Activated CD4-positive, alpha-beta memory T cell treated with anti-CD3 and anti-CD28 coated beads for 36 hours (primary cell): ENCODE results near the gene JMJD8. TPM values are rescaled to one million over a fixed set of nuclear protein-coding genes. Genes with fewer than 3 reads are reported as not detected.

Experiments used
- CTCF ChIA-PET: fragments of 350-600 bp; sonication (Branson Sonifier 250); formaldehyde crosslinking; loops from one replicate; lab custom pipeline; 2021; ENCODE audit warnings: antibody characterized with exemption, inconsistent platforms; lab: Charles Lee
- POLR2A ChIA-PET: fragments of 350-600 bp; sonication (Branson Sonifier 250); formaldehyde crosslinking; loops from one replicate; lab custom pipeline; 2021; ENCODE audit warnings: antibody characterized with exemption; lab: Charles Lee
- DNase-seq: peaks from one replicate; pipeline ENCODE4 v3.0.0-alpha.2; 2020
- H3K27ac Mint-ChIP-seq: one replicate; pipeline ENCODE4 v1.8.0; 2021; ENCODE audit warnings: mixed read lengths
- H3K27me3 Mint-ChIP-seq: one replicate; pipeline ENCODE4 v1.8.0; 2021; ENCODE audit warnings: mixed read lengths
- H3K36me3 Mint-ChIP-seq: one replicate; pipeline ENCODE4 v1.8.0; 2021; ENCODE audit warnings: mixed read lengths
- H3K4me1 Mint-ChIP-seq: one replicate; pipeline ENCODE4 v1.8.0; 2021; ENCODE audit warnings: low read depth, mixed read lengths
- H3K4me3 Mint-ChIP-seq: one replicate; pipeline ENCODE4 v1.8.0; 2021; ENCODE audit warnings: mild to moderate bottlenecking, mixed read lengths
- H3K9me3 Mint-ChIP-seq: one replicate; pipeline ENCODE4 v1.8.0; 2021; ENCODE audit warnings: mixed read lengths
- intact Hi-C: fragments of 100-400 bp; cut with micrococcal nuclease; formaldehyde crosslinking; loops from one replicate; pipeline ENCODE4 v1.15.1; 2023
- total RNA-seq, 2 experiments: library from RNA; stranded (reverse); gene quantifications; one replicate each; pipeline ENCODE4 v1.2.3, GENCODE V29; 2021

JMJD8 gene
- total RNA-seq, 2 experiments from 2014 or later, result 29.8 to 30.3 TPM

DNA sequence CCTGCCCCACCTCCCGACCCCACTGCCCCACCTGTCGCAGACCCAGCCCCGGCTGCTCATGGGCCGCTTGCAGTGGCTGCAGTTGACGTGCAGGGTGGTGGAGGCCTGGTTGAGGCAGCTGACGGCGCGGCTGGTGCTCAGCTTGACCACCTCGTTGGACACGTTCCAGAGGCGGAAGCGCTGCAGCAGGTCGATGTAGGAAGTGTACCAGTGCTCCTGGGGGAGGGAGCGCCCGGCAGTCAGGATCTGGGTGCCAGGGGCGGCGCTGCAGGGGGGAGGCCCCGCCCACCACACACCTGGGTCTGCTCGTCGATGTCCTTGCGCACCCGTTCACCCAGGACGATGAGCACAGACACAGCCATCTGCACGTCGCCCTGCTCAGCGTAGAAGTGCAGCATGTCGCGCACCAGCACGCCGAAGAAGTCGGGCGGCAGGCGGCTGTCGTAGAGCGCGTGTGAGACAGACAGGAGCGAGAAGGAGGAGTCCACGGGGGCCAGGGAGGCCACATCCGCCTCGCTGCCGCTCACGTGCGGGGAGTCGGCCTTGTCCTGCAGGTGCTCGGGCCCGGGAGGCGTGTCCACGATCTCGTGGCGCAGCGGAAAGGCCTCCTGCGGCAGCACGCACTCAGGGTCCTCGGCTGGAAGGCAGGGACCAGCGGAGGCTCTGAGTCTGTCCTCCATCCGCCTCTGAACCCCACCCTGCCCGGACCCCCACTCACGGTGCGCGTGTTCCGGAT, 995 bp upstream of the JMJD8 start:
- no peak for DNase-seq
- Mint-ChIP-seq H3K4me1 (peaks cover 38% of the 10 kb centered on the region), H3K27me3 (no peaks in the 10 kb centered on the region), H3K36me3 (peaks cover 21% of the 10 kb centered on the region), H3K27ac (no peak overlapping the region), H3K9me3 (no peaks in the 10 kb centered on the region), H3K4me3 (no peak overlapping the region)
- POLR2A ChIA-PET, result no interaction called here
- CTCF ChIA-PET, result no interaction called here
- intact Hi-C loops, result loop anchor here (2.0 to 5.0 kb wide), 2 partner anchors 48 to 98 kb away; partner anchors contain the start of gene METTL26

DNA sequence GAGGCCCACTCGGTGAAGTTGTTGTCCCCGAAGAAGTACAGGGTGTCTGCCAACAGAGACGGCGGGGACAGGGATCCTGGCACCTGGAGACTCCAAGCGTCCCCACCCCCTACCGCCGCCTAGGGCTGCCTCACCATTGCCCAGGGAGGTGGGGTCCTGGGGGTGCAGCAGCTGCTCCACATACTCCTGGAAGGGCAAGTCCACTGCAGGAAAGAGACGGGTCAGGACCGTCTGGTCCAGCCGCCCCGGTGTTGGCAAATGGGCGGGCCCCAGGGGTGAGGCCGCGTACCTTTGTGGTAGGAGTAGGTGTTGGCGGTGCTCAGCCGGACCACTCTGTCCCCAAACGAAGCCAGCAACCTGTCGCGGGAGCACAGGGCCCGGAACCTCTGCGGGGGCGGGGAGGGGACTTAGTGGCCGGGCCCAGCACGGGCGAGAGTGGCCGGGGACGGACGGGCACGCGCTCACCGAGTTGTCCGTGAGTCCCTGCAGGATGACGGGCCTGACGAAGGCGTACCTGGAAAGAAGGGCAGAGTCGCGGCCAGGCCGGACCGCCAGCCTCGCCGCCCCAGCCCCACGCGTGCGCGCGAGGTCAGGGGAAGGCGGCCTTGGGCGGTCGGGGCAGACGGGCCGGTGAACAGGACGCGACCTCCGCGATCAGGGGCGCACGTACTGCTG, 601 bp downstream of the JMJD8 start:
- ChIA-PET POLR2A (interaction anchor here (0.6 to 1.3 kb wide), 3 partner anchors 8 to 95 kb away, joined by 3 read pairs; partner anchors contain the start of genes RHBDL1 and RHOT2), CTCF (no interaction called here)
- no peaks in the 10 kb centered on the region for H3K9me3 Mint-ChIP-seq
- no peak for DNase-seq
- peaks cover 33% of the 10 kb centered on the region for H3K4me1 Mint-ChIP-seq
- peak overlapping the region; percentile 64 for H3K27ac Mint-ChIP-seq
- intact Hi-C loops, result loop anchor here (2.0 to 5.0 kb wide), 2 partner anchors 47 to 96 kb away; partner anchors contain the start of gene METTL26
- H3K4me3 Mint-ChIP-seq, result peak overlapping the region; percentile 82
- H3K27me3 Mint-ChIP-seq, result no peaks in the 10 kb centered on the region
- peaks cover 21% of the 10 kb centered on the region for H3K36me3 Mint-ChIP-seq

GRCh38 chr16:682493-683395, 1.4 kb downstream of the JMJD8 start:
- CTCF ChIA-PET, result interaction anchor here (0.6 kb wide), 1 partner anchor 42 kb away, joined by 3 read pairs; no protein-coding TSS in a partner anchor
- POLR2A ChIA-PET, result no interaction called here
- Mint-ChIP-seq H3K27me3 (no peaks in the 10 kb centered on the region), H3K36me3 (peaks cover 21% of the 10 kb centered on the region), H3K9me3 (no peaks in the 10 kb centered on the region), H3K4me1 (peaks cover 33% of the 10 kb centered on the region), H3K4me3 (peak overlapping the region; percentile 82), H3K27ac (peak overlapping the region; percentile 64)
- intact Hi-C loops, result loop anchor here (5.0 kb wide), 1 partner anchor 95 kb away; no protein-coding TSS in a partner anchor
- DNase-seq, result no peak

- peaks cover 35% of the 10 kb centered on the region for H3K4me1 Mint-ChIP-seq
- POLR2A ChIA-PET, result interaction anchor here (0.7 to 1.8 kb wide), 2 partner anchors 8 to 13 kb away, joined by 3 to 12 read pairs; partner anchors contain the start of gene WDR24
Measured at GRCh38 chr16:681746-682427, 2.2 kb downstream of the JMJD8 start.

GRCh38 chr16:680967-681745, 3.0 kb downstream of the JMJD8 start:
- peak; percentile 46 for DNase-seq
- Mint-ChIP-seq H3K4me3 (peak overlapping the region; percentile 82), H3K27ac (peak overlapping the region; percentile 51), H3K4me1 (peaks cover 38% of the 10 kb centered on the region), H3K27me3 (no peaks in the 10 kb centered on the region), H3K9me3 (no peaks in the 10 kb centered on the region), H3K36me3 (peaks cover 19% of the 10 kb centered on the region)
- intact Hi-C loops, result loop anchor here (5.0 kb wide), 1 partner anchor 94 kb away; no protein-coding TSS in a partner anchor
- CTCF ChIA-PET, result interaction anchor here (0.5 to 1.6 kb wide), 6 partner anchors 13 to 322 kb away, joined by 3 to 6 read pairs (median 4); partner anchors contain the start of gene RHOT2
- POLR2A ChIA-PET, result interaction anchor here (0.7 to 2.2 kb wide), 6 partner anchors 9 to 47 kb away, joined by 3 to 12 read pairs (median 4); partner anchors contain the start of gene WDR24

More at GRCh38 chr16:681746-682427, 2.2 kb downstream of the JMJD8 start:
- Mint-ChIP-seq H3K36me3 (peaks cover 19% of the 10 kb centered on the region), H3K27me3 (no peaks in the 10 kb centered on the region), H3K9me3 (no peaks in the 10 kb centered on the region), H3K27ac (peak overlapping the region; percentile 51), H3K4me3 (peak overlapping the region; percentile 82)
- CTCF ChIA-PET, result interaction anchor here (0.6 to 1.6 kb wide), 4 partner anchors 30 to 102 kb away, joined by 3 to 4 read pairs (median 4); no protein-coding TSS in a partner anchor
- intact Hi-C loops, result loop anchor here (5.0 kb wide), 1 partner anchor 95 kb away; no protein-coding TSS in a partner anchor
- DNase-seq, result no peak

- no peaks in the 10 kb centered on the region for H3K27me3 Mint-ChIP-seq
- no peak for DNase-seq
- ChIA-PET POLR2A (interaction anchor here (0.8 to 2.2 kb wide), 5 partner anchors 9 to 48 kb away, joined by 3 to 12 read pairs (median 5); partner anchors contain the start of gene WDR24), CTCF (interaction anchor here (0.5 to 1.6 kb wide), 6 partner anchors 13 to 323 kb away, joined by 3 to 6 read pairs (median 4); partner anchors contain the start of gene RHOT2)
- H3K27ac Mint-ChIP-seq, result no peak overlapping the region
- peaks cover 35% of the 10 kb centered on the region for H3K4me1 Mint-ChIP-seq
- peak overlapping the region; percentile 82 for H3K4me3 Mint-ChIP-seq
- no peaks in the 10 kb centered on the region for H3K9me3 Mint-ChIP-seq
- intact Hi-C loops, result loop anchor here (5.0 kb wide), 1 partner anchor 93 kb away; no protein-coding TSS in a partner anchor
- peaks cover 17% of the 10 kb centered on the region for H3K36me3 Mint-ChIP-seq
Measured at GRCh38 chr16:680625-680945, 3.5 kb downstream of the JMJD8 start.

DNA sequence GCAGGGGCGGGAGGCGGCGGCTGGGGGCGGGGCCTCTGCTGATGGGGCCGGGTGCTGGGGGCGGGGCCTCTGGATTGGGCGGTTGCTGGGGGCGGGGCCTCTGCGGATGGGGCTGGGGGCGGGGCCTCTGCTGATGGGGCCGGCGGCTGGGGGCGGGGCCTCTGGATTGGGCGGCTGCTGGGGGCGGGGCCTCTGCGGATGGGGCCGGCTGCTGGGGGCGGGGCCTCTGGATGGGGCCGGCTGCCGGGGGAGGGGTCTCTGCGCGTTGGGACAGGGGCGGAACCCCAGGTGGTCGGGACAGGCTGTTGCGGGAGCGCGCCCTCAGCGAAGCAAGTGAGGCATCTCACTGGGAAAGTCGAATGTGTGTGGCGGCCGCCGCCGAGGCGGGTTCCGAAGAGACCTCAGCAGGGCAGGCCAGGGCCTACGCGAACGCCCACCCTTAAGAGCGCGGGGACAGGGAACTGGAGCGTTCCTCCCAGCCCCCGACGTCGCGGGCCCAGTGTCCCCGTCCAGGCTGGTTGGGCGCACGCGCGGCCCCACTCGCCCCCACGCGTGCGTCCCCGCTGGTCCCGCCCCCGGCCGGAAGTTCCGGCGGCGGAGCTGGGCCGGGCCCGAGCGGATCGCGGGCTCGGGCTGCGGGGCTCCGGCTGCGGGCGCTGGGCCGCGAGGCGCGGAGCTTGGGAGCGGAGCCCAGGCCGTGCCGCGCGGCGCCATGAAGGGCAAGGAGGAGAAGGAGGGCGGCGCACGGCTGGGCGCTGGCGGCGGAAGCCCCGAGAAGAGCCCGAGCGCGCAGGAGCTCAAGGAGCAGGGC, 4.1 kb downstream of the JMJD8 start, which contains the start of gene STUB1:
Gene STUB1, plus strand, starts transcription at position 597 of the 811 bp plus-strand sequence. Its CDS starts 116 bp downstream, at position 713.
- DNase-seq, result peak; percentile 94
- Mint-ChIP-seq H3K27me3 (no peaks in the 10 kb centered on the region), H3K4me3 (peak within 1 kb of the TSS; percentile 82), H3K9me3 (no peaks in the 10 kb centered on the region), H3K27ac (peak within 1 kb of the TSS; percentile 87), H3K4me1 (peaks cover 39% of the 10 kb centered on the region), H3K36me3 (peaks cover 17% of the 10 kb centered on the region)
- ChIA-PET CTCF (interaction anchor here (0.5 to 1.6 kb wide), 5 partner anchors 12 to 323 kb away, joined by 3 to 6 read pairs (median 4); partner anchors contain the start of gene RHOT2), POLR2A (interaction anchor here (0.8 to 2.2 kb wide), 5 partner anchors 10 to 49 kb away, joined by 3 to 12 read pairs (median 5); partner anchors contain the start of gene WDR24)
- intact Hi-C loops, result loop anchor here (5.0 kb wide), 1 partner anchor 93 kb away; no protein-coding TSS in a partner anchor

GRCh38 chr16:678858-679813, 5.0 kb downstream of the JMJD8 start:
- no peaks in the 10 kb centered on the region for H3K9me3 Mint-ChIP-seq
- CTCF ChIA-PET, result interaction anchor here (1.1 kb wide), 1 partner anchor 37 kb away, joined by 3 read pairs; no protein-coding TSS in a partner anchor
- intact Hi-C loops, result no loop called here
- POLR2A ChIA-PET, result interaction anchor here (1.7 to 2.2 kb wide), 2 partner anchors 16 to 31 kb away, joined by 5 to 8 read pairs; no protein-coding TSS in a partner anchor
- peak overlapping the region; percentile 68 for H3K4me3 Mint-ChIP-seq
- peaks cover 16% of the 10 kb centered on the region for H3K36me3 Mint-ChIP-seq
- H3K4me1 Mint-ChIP-seq, result peaks cover 37% of the 10 kb centered on the region
- H3K27me3 Mint-ChIP-seq, result no peaks in the 10 kb centered on the region
- DNase-seq, result peak; percentile 65
- H3K27ac Mint-ChIP-seq, result peak overlapping the region; percentile 57
